Tibial nerve (tissue), 4 donors: ENCODE data around the gene SESN2.

Source experiments
- CTCF ChIP-seq, 5 experiments: fragments of 200-600 bp in 3 of 5; fragments of 450-650 bp in 2 of 5; sonication (generic) in 3 of 5; IDR thresholded peaks; one replicate each; pipeline ENCODE4 v1.5.1; 2016 to 2019; ENCODE audit warnings: antibody characterized with exemption in 5 of 5, mild to moderate bottlenecking in 3 of 5, moderate library complexity in 2 of 5
- EP300 ChIP-seq, 2 donors: sonication (generic); formaldehyde crosslinking; IDR thresholded peaks; one replicate each; pipeline ENCODE4 v1.6.1; 2017; ENCODE audit warnings: antibody characterized with exemption in 2 of 2, mild to moderate bottlenecking in 1 of 2
- POLR2A ChIP-seq, 2 donors: fragments of 450-650 bp; IDR thresholded peaks; one replicate each; pipeline ENCODE4 v1.6.1; 2017; ENCODE audit warnings: antibody characterized with exemption in 2 of 2, mild to moderate bottlenecking in 2 of 2, moderate library complexity in 2 of 2

- TF ChIP-seq CTCF (IDR thresholded peaks at IDR 0.05) (no peak), EP300 (IDR thresholded peaks at IDR 0.05) (no peak), POLR2A (IDR thresholded peaks at IDR 0.05) (no peak)
Measured at GRCh38 chr1:28259934-28260802, 850 bp downstream of the SESN2 start.
